Measurements from ENCODE around the gene APOO. TPM values are rescaled to one million over a fixed set of nuclear protein-coding genes. Genes with fewer than 3 reads are reported as not detected.

APOO gene
- polyA plus RNA-seq, 1 donor (not counting 4 experiments of a cell fraction or from before 2014, with no cell fraction given) = 22.7 TPM

- dilution Hi-C loops (cut with MboI; ENCODE audit: extremely low pct_ligation_motif_present, low sequenced_read_pairs) = no loop called here
- Histone ChIP-seq H3K9ac (ENCODE audit: control insufficient read depth, extremely low read depth, insufficient read depth, low read length) (no peak overlapping the region), H3K4me2 (ENCODE audit: control insufficient read depth, extremely low read depth, insufficient read depth, low read depth, low read length) (no peak overlapping the region), H3K9me3 (ENCODE audit: control insufficient read depth, low read depth, low read length) (no peaks in the 10 kb centered on the region), H3K36me3 (ENCODE audit: control insufficient read depth in 2 of 2, extremely low read depth in 1 of 2, insufficient read depth in 2 of 2, low read length in 2 of 2) (peaks cover 2 to 9% of the 10 kb centered on the region in 2 experiments), H3K79me2 (ENCODE audit: control insufficient read depth, insufficient read depth, low read length) (no peaks in the 10 kb centered on the region), H3K27ac (ENCODE audit: control insufficient read depth, insufficient read depth, low read length) (no peak overlapping the region), H3K27me3 (ENCODE audit: control insufficient read depth, extremely low read depth, insufficient read depth, low read length) (no peaks in the 10 kb centered on the region), H3K4me3 (ENCODE audit: control insufficient read depth in 2 of 3, extremely low read depth in 1 of 3, insufficient read depth in 2 of 3, low read depth in 1 of 3, low read length in 3 of 3) (no peak overlapping the region), H3K4me1 (ENCODE audit: control insufficient read depth, extremely low read depth, insufficient read depth, low read length) (peaks cover 6% of the 10 kb centered on the region), H2AFZ (ENCODE audit: control insufficient read depth, low read length) (no peak overlapping the region), H4K20me1 (ENCODE audit: control insufficient read depth, extremely low read depth, insufficient read depth, low read length) (peaks cover 3% of the 10 kb centered on the region), H3K9me1 (ENCODE audit: control insufficient read depth, extremely low read depth, insufficient read depth, low read length) (no peaks in the 10 kb centered on the region)
- TF ChIP-seq, protein P1, sequence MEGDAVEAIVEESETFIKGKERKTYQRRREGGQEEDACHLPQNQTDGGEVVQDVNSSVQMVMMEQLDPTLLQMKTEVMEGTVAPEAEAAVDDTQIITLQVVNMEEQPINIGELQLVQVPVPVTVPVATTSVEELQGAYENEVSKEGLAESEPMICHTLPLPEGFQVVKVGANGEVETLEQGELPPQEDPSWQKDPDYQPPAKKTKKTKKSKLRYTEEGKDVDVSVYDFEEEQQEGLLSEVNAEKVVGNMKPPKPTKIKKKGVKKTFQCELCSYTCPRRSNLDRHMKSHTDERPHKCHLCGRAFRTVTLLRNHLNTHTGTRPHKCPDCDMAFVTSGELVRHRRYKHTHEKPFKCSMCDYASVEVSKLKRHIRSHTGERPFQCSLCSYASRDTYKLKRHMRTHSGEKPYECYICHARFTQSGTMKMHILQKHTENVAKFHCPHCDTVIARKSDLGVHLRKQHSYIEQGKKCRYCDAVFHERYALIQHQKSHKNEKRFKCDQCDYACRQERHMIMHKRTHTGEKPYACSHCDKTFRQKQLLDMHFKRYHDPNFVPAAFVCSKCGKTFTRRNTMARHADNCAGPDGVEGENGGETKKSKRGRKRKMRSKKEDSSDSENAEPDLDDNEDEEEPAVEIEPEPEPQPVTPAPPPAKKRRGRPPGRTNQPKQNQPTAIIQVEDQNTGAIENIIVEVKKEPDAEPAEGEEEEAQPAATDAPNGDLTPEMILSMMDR (optimal IDR thresholded peaks at IDR 0.05 in 1 of 3, IDR thresholded peaks at IDR 0.05 in 1 of 3, conservative IDR thresholded peaks at IDR 0.05 in 1 of 3; ENCODE audit: extremely low read depth in 1 of 3, insufficient read depth in 2 of 3, low read length in 3 of 3) = no peak
- TF ChIP-seq EZH2 (IDR thresholded peaks at IDR 0.05; ENCODE audit: low read length) = no peak
- no peak for FAIRE-seq
- no peak for DNase-seq (ENCODE audit: low read depth, low spot score)
These were observed 118.2 kb downstream of the APOO start for GRCh38 chrX:23789386-23790154.

GRCh38 chrX:23788946-23789345 lies 118.8 kb downstream of the APOO start:
- Histone ChIP-seq H3K9me1 (ENCODE audit: control insufficient read depth, extremely low read depth, insufficient read depth, low read length) (no peaks in the 10 kb centered on the region), H3K27me3 (ENCODE audit: control insufficient read depth, extremely low read depth, insufficient read depth, low read length) (no peaks in the 10 kb centered on the region), H3K79me2 (ENCODE audit: control insufficient read depth, insufficient read depth, low read length) (no peaks in the 10 kb centered on the region), H3K27ac (ENCODE audit: control insufficient read depth, insufficient read depth, low read length) (no peak overlapping the region), H3K36me3 (ENCODE audit: control insufficient read depth in 2 of 2, extremely low read depth in 1 of 2, insufficient read depth in 2 of 2, low read length in 2 of 2) (peaks cover 2 to 13% of the 10 kb centered on the region in 2 experiments), H4K20me1 (ENCODE audit: control insufficient read depth, extremely low read depth, insufficient read depth, low read length) (peaks cover 3% of the 10 kb centered on the region), H3K4me3 (ENCODE audit: control insufficient read depth in 2 of 3, extremely low read depth in 1 of 3, insufficient read depth in 2 of 3, low read depth in 1 of 3, low read length in 3 of 3) (no peak overlapping the region), H3K9me3 (ENCODE audit: control insufficient read depth, low read depth, low read length) (no peaks in the 10 kb centered on the region), H2AFZ (ENCODE audit: control insufficient read depth, low read length) (no peak overlapping the region), H3K9ac (ENCODE audit: control insufficient read depth, extremely low read depth, insufficient read depth, low read length) (no peak overlapping the region), H3K4me1 (ENCODE audit: control insufficient read depth, extremely low read depth, insufficient read depth, low read length) (peaks cover 5% of the 10 kb centered on the region), H3K4me2 (ENCODE audit: control insufficient read depth, extremely low read depth, insufficient read depth, low read depth, low read length) (no peak overlapping the region)
- dilution Hi-C loops (cut with MboI; ENCODE audit: extremely low pct_ligation_motif_present, low sequenced_read_pairs) = no loop called here
- TF ChIP-seq EZH2 (IDR thresholded peaks at IDR 0.05; ENCODE audit: low read length) = no peak
- TF ChIP-seq, protein P1 (optimal IDR thresholded peaks at IDR 0.05 in 1 of 3, IDR thresholded peaks at IDR 0.05 in 1 of 3, conservative IDR thresholded peaks at IDR 0.05 in 1 of 3; ENCODE audit: extremely low read depth in 1 of 3, insufficient read depth in 2 of 3, low read length in 3 of 3) = no peak
- DNase-seq (ENCODE audit: low read depth, low spot score) (no peak), FAIRE-seq (no peak)
